Upper lobe of left lung (tissue), 6 donors: ENCODE measurements around the gene SULT6B1. TPM values are rescaled to one million over a fixed set of nuclear protein-coding genes. Genes with fewer than 3 reads are reported as not detected.

Source experiments
- ATAC-seq, 2 donors: fragments of 200-7000 bp; cut with Tn5 transposase; one replicate each; pipeline ENCODE4 v1.9.1; 2022; ENCODE audit warnings: mild to moderate bottlenecking in 2 of 2, moderate library complexity in 2 of 2; ENCODE audit not compliant: low FRiP score in 2 of 2
- DNase-seq, 2 donors: peaks; one replicate each; pipeline ENCODE4 v3.0.0-alpha.2; 2019 to 2020
- H3K27ac ChIP-seq, 4 donors: fragments of 200-600 bp; sonication (generic); one replicate each; pipeline ENCODE4 v1.5.1; 2016 to 2019
- H3K27me3 ChIP-seq, 4 donors: fragments of 200-600 bp; sonication (generic); one replicate each; pipeline ENCODE4 v1.5.1; 2017 to 2019
- H3K36me3 ChIP-seq, 4 donors: fragments of 200-600 bp; sonication (generic); one replicate each; pipeline ENCODE4 v1.5.1; 2016 to 2019
- H3K4me1 ChIP-seq, 4 donors: fragments of 200-600 bp; sonication (generic); one replicate each; pipeline ENCODE4 v1.5.1; 2018 to 2019
- H3K4me3 ChIP-seq, 4 donors: fragments of 200-600 bp; sonication (generic); one replicate each; pipeline ENCODE4 v1.5.1; 2017 to 2019; ENCODE audit warnings: mild to moderate bottlenecking in 2 of 4, moderate library complexity in 1 of 4
- H3K9me3 ChIP-seq, 4 donors: fragments of 200-600 bp; sonication (generic); one replicate each; pipeline ENCODE4 v1.5.1; 2018 to 2019
- EP300 ChIP-seq, 4 donors: sonication (generic); formaldehyde crosslinking; IDR thresholded peaks; one replicate each; pipeline ENCODE4 v1.5.1; 2017; ENCODE audit warnings: antibody characterized with exemption in 4 of 4, control low read depth in 2 of 4
- POLR2A ChIP-seq, 4 donors: fragments of 450-650 bp; IDR thresholded peaks; one replicate each; pipeline ENCODE4 v1.5.1; 2016 to 2017; ENCODE audit warnings: antibody characterized with exemption in 4 of 4, mild to moderate bottlenecking in 2 of 4
- POLR2AphosphoS5 ChIP-seq, 2 donors: sonication (generic); formaldehyde crosslinking; IDR thresholded peaks; one replicate each; pipeline ENCODE4 v1.5.1; 2017; ENCODE audit warnings: antibody characterized with exemption in 2 of 2
- WGBS, 2 donors: methylation state at CpG; one replicate each; pipeline ENCODE4 v1.1.5; 2017 to 2018; 5-methylcytosine and 5-hydroxymethylcytosine counted together
- total RNA-seq, 6 donors: library from RNA; depleted of rRNA in 4 of 6; stranded (reverse); fragments of >200 nt in 4 of 6; gene quantifications; one replicate each; pipeline versions ENCODE4 v1.1.0 to v1.2.1, GENCODE V29; 2016 to 2021
- TF ChIP-seq, protein P1 (sequence below), 6 experiments: fragments of 450-650 bp in 4 of 6; fragments of 200-600 bp in 2 of 6; sonication (generic) in 2 of 6; IDR thresholded peaks; one replicate each; pipeline ENCODE4 v1.5.1; 2016 to 2019; ENCODE audit warnings: antibody characterized with exemption in 6 of 6
- donor health status: DM: no; HTN: no; CAD: no; lungs with moderate emphysema.
- donor health status: DM: no; HTN: yes; CAD: no; lungs with severe emphysema.

Gene SULT6B1, protein sequence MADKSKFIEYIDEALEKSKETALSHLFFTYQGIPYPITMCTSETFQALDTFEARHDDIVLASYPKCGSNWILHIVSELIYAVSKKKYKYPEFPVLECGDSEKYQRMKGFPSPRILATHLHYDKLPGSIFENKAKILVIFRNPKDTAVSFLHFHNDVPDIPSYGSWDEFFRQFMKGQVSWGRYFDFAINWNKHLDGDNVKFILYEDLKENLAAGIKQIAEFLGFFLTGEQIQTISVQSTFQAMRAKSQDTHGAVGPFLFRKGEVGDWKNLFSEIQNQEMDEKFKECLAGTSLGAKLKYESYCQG
- total RNA-seq, result not detected

DNA sequence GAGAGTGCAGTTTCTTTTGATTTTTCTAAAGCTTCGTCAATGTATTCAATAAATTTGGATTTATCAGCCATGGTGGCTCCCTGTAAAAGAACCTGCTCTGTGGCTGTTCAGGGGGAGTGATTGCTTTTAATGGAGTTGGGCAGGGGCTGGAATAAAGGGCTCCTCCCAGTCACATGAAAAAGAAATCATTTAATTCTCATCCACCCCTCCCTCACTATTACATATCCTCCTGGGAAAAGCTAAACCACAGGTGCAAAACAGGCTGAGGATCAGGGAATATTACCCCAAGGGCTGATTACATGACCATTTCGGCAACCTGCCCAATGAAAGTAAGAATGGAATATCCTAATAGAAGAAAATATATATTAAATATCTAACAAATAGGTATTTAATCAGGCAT is at the start of gene SULT6B1:
Gene SULT6B1 (minus strand): TSS at position 101 of the 400 bp plus-strand sequence. CDS start 30 bp downstream, at position 71.
- no peak for ATAC-seq
- 95 to 96% methylated on average over 2 of the region's 2 CpGs for WGBS, 2 donors

DNA sequence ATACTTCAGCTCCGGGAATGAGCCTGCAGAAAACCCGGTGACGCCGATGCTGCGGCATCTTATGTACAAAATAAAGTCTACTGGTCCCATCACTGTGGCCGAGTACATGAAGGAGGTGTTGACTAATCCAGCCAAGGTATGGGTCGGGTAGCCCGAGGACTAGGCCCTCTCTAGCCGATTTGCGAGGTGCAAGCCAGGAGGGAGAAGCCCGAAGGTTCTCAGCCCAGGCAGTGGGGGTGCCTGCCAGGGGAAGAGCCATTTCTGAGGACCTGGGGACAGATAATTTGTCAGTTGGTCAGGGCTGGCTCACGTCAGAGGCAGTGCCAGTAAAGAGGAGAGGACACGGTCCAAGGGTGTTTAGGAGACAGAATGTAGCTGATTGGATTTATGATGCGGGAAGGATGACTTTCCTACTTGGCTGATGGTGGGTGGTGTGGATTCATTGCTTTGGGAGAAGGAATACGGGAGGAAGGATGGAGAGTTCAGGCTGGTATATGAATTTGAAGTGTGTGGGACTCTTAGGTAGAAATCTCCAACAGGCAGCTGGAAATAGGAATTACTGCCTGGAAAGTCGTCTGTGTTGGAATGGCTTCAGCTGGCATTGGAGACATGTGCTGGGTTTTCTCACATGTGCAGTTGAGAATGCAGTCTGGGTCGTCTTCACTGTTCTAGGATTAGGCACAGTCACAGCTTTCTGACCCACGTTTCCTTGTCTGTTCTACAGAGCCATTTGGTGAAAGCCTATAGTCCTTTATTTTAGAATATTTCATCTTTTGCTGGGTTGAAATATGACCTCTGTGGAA is 43.9 kb upstream of the SULT6B1 start:
- H3K9me3 ChIP-seq, result no peaks in the 10 kb centered on the region
- no peaks in the 10 kb centered on the region for H3K27me3 ChIP-seq
- peaks cover 0 to 34% (median 8%) of the 10 kb centered on the region in 4 donors for H3K36me3 ChIP-seq
- peaks cover 25 to 29% (median 27%) of the 10 kb centered on the region in 4 donors for H3K4me1 ChIP-seq
- H3K4me3 ChIP-seq, result peak overlapping the region; percentile 69 to 96 (median 81)
- ATAC-seq (peak; percentile 19 to 46), DNase-seq (peak in 1 of 2 donors; percentile 27)
- WGBS, 2 donors, result 20 to 22% methylated on average over 16 to 18 of the region's 18 CpGs
- peak overlapping the region; percentile 91 to 98 (median 96) for H3K27ac ChIP-seq
- TF ChIP-seq EP300 (IDR thresholded peaks at IDR 0.05), result no peak
- no peak for TF ChIP-seq POLR2AphosphoS5 (IDR thresholded peaks at IDR 0.05)
- no peak for TF ChIP-seq POLR2A (IDR thresholded peaks at IDR 0.05)
- TF ChIP-seq, protein P1, sequence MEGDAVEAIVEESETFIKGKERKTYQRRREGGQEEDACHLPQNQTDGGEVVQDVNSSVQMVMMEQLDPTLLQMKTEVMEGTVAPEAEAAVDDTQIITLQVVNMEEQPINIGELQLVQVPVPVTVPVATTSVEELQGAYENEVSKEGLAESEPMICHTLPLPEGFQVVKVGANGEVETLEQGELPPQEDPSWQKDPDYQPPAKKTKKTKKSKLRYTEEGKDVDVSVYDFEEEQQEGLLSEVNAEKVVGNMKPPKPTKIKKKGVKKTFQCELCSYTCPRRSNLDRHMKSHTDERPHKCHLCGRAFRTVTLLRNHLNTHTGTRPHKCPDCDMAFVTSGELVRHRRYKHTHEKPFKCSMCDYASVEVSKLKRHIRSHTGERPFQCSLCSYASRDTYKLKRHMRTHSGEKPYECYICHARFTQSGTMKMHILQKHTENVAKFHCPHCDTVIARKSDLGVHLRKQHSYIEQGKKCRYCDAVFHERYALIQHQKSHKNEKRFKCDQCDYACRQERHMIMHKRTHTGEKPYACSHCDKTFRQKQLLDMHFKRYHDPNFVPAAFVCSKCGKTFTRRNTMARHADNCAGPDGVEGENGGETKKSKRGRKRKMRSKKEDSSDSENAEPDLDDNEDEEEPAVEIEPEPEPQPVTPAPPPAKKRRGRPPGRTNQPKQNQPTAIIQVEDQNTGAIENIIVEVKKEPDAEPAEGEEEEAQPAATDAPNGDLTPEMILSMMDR (IDR thresholded peaks at IDR 0.05), result no peak

More for the DNA sequence above, at the start of gene SULT6B1:
- DNase-seq, result no peak
- Histone ChIP-seq H3K4me3 (no peak within 1 kb of the TSS), H3K36me3 (no peaks in the 10 kb centered on the region), H3K27me3 (no peaks in the 10 kb centered on the region), H3K9me3 (no peaks in the 10 kb centered on the region), H3K4me1 (peaks cover 0 to 3% (median 0%) of the 10 kb centered on the region in 4 donors), H3K27ac (peak within 1 kb of the TSS in 2 of 4 donors; percentile 34 to 80)
- TF ChIP-seq, protein P1 (IDR thresholded peaks at IDR 0.05), result no peak
- TF ChIP-seq POLR2A (IDR thresholded peaks at IDR 0.05) (no peak), POLR2AphosphoS5 (IDR thresholded peaks at IDR 0.05) (no peak), EP300 (IDR thresholded peaks at IDR 0.05) (no peak)

DNA sequence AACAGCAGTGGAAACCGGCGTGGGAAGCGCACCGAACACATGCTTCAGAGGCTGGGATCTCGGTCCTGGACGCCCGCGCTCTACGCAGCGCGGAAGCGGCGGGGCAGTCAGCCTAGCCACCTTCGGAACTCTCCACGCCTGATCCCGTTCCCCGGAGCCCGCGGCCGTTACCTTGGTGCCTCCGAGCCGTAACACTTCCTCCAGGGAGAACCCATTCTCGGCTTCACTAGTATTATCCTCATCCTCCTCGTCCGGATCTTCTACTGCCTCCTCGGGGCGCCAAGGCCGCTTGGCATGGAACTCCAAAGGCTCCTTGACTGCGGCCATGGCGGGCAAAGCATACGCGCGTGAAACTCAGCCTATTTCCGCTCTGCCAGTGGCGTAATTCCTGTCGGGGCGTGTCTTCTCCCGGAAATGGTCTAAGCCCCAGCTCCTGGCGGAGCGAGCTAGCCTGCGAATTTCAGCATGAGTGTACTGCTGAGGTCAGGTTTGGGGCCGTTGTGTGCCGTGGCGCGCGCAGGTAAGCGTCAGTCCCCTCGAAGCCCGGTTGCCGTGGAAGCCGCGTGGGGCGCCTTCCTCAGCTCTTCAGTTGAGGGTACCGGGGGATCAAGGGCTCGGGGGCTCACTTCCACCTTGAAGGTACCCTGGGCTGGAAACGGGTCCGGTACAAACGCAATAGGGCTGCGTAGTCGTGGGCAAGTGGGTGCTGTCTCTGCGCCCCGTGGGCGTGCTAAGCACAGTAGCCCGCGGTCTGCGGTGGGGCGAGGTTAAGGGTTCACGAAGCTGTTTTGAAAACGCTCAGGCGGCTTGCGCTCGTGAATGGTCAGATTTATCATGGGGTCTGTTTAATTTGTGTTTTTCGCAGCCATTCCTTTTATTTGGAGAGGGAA is 43.0 kb upstream of the SULT6B1 start, which contains the start of the genes CEBPZ and NDUFAF7:
Gene CEBPZ (minus strand): TSS at position 356 of the 890 bp plus-strand sequence. CDS start 29 bp downstream, at position 327.
Gene NDUFAF7 (plus strand): TSS at position 418 of the 890 bp plus-strand sequence. CDS start 48 bp downstream, at position 466.
- peaks cover 0 to 35% (median 10%) of the 10 kb centered on the region in 4 donors for H3K36me3 ChIP-seq
- no peaks in the 10 kb centered on the region for H3K9me3 ChIP-seq
- peak; percentile 91 to 93 for DNase-seq
- no peaks in the 10 kb centered on the region for H3K27me3 ChIP-seq
- peak within 1 kb of the TSS; percentile 69 to 96 (median 81) for H3K4me3 ChIP-seq
- 0 to 2% methylated on average over 29 to 59 of the region's 73 CpGs for WGBS, 2 donors
- peak; percentile 97 to 98 for ATAC-seq
- H3K4me1 ChIP-seq, result peaks cover 25 to 29% (median 27%) of the 10 kb centered on the region in 4 donors
- H3K27ac ChIP-seq, result peak within 1 kb of the TSS; percentile 91 to 98 (median 96)
- TF ChIP-seq, protein P1 (IDR thresholded peaks at IDR 0.05), result peak in 2 of 6 experiments; percentile 11 to 27
- TF ChIP-seq EP300 (IDR thresholded peaks at IDR 0.05), result no peak
- peak; percentile 90 to 94 for TF ChIP-seq POLR2AphosphoS5 (IDR thresholded peaks at IDR 0.05)
- peak; percentile 44 to 89 (median 82) for TF ChIP-seq POLR2A (IDR thresholded peaks at IDR 0.05)

DNA sequence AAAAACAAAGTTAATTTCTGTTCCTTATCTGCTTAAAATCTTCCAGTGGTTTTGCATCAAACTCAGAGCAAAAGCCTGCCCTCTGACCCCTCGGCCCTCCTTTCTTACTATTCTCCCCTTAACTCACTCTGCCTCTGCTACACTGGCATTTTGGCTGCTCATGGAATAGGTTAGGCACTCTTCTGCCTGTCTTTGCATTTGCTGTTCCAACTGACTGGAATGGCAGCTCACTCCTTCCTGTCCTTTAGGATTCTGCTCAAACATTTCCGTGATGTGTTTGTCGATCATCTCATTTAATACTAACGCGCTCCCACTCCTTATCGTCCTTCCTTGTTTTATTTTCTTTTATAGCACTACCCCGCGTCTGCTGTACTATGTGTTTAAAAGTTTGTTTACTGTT is 42.1 kb upstream of the SULT6B1 start:
- no peak for TF ChIP-seq POLR2AphosphoS5 (IDR thresholded peaks at IDR 0.05)
- no peak for TF ChIP-seq POLR2A (IDR thresholded peaks at IDR 0.05)
- TF ChIP-seq, protein P1 (IDR thresholded peaks at IDR 0.05), result no peak
- no peak for TF ChIP-seq EP300 (IDR thresholded peaks at IDR 0.05)
- Histone ChIP-seq H3K27me3 (no peaks in the 10 kb centered on the region), H3K36me3 (peaks cover 0 to 28% (median 10%) of the 10 kb centered on the region in 4 donors), H3K4me3 (peak overlapping the region; percentile 0 to 90 (median 70)), H3K4me1 (peaks cover 25 to 29% (median 27%) of the 10 kb centered on the region in 4 donors), H3K9me3 (no peaks in the 10 kb centered on the region), H3K27ac (peak overlapping the region; percentile 91 to 98 (median 96))
- DNase-seq, result no peak
- ATAC-seq, result no peak
- WGBS, 2 donors, result 2 to 3% methylated on average over 8 of the region's 8 CpGs
